GM19324 (cell line): ENCODE results near the gene LRRC55.
"Not testable (repeated sequence)": the region's sequence is repeated elsewhere in the genome, so short reads cannot be mapped to it uniquely, and the experiment has no call there.

Experiments used
- ATAC-seq: cut with Tn5 transposase; IDR thresholded peaks from one replicate; pipeline ENCODE4 v1.9.1; 2021; ENCODE audit warnings: mild to moderate bottlenecking, moderate library complexity; ENCODE audit not compliant: unreplicated experiment, low FRiP score

The LRRC55 gene

DNA sequence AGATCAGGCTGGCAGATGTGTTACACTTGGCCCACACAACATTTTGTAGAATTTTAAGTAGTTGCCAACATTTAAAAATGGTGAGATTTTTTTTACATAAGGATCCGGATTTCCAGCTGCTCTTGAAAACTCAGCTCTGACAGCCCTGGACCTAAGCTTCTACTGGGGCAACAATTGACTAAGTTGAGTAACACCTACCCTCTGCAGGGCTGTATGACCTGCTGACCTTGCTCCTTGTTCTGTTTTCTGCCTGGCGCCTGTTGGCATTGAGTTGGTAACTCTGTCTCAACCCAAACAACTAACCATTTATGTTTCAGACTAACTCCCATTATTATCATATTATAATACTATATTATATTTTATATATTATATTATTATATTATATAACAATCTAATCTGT lies 21.1 kb upstream of the LRRC55 start:
- ATAC-seq = no peak

DNA sequence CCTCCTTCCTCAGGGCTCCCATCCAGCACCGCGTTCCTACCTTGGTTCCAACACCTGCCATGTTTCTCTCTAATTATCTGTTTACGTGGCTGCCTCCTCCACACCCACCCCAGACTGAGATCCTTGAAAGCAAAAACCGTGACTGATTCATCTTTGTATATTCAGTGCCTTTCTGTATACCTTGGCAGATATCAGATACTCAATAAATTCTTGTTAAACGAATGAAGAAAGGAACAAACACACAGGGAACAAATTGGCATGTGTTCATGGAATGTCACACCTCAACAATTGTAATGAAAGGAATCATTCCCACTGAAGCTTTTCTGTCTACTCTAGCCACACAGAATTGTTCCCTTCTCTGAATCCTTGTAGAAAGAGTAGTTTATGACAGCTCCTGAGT lies 20.4 kb upstream of the LRRC55 start:
- no peak for ATAC-seq

DNA sequence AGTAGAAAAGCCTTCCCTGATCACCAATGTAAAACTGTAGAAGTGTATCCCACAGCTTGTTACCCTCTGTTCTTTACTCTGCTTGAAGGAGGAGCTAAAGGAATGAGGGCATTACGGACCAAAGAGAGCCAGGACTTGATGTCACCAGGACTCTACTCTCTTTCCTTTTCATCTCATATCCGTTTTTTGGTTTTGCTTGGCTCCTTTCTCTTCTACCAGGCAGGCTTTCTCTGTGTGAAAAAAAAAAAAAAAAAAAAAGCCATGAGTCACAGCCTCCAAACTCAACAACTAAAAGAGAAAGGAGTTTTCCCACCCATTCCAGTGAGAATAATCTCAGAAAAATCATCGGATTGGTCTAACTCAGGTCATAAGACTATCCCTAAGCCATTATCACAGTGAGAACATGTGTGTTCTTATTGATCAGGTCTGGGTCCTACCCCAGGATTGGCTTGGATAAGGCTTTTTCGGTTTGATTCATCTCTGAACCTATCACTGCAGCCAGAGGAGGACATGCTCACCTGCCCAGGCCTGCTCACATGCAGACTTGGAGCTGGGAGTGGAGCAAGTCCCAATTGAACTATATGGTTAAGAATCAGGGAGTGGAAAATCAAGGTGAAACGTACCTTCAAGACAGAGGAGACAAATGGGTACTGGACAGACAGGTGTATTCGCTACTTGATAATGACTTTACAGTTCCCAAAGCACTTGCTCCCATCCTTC lies 19.4 kb upstream of the LRRC55 start:
- no peak for ATAC-seq

DNA sequence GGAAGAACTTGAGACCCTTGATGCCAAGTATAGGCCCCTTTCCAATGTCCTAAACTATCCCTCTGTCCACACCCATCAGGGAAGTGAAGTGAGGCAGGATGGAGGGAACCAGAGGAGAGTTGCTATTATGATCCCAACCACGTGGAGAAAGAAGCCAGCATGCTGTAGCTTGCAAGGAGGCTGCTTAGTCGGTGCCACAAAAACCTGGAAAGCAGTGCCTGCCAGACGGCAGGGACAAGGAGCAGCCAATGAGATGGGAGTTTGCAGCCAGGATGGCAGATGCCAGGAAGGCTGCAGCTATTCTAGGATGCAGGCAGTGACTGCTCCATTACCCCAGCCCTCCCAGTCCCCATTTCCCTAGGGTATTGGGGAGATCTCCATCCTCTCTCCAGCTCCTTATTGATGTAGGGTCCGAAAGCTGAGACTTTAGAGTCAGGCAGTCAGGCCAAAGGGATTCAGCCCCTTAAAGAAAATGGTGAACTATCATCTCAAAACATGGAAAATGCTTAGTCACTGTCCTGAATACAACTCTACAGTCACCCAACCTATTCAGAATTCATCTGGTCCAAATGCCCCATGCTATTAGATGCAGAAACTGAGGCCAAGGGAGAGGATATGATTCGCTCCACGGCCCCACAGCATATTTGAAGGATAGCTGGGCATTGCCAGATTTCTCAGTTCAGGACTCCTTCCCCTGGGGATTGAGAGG lies 18.4 kb upstream of the LRRC55 start:
- ATAC-seq = no peak

DNA sequence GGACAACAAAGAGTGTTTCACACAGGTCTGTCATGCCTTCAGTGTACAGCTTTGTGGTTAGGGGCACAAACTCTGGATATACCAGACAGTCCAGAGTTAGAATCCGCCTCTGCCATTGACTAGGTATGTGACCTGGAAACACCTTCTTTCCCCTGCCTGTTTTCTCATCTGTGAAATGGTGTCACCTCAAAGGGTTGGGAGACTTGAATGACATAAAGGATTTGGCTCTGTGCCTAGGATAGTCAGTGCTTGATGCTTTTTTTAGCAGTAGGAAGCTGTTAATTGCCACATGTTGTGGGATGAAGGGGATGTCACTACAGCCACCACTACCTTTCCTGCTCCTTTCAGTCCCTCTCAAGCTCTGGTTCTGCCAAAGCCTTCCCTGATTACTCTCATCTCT lies 17.4 kb upstream of the LRRC55 start:
- no peak for ATAC-seq

DNA sequence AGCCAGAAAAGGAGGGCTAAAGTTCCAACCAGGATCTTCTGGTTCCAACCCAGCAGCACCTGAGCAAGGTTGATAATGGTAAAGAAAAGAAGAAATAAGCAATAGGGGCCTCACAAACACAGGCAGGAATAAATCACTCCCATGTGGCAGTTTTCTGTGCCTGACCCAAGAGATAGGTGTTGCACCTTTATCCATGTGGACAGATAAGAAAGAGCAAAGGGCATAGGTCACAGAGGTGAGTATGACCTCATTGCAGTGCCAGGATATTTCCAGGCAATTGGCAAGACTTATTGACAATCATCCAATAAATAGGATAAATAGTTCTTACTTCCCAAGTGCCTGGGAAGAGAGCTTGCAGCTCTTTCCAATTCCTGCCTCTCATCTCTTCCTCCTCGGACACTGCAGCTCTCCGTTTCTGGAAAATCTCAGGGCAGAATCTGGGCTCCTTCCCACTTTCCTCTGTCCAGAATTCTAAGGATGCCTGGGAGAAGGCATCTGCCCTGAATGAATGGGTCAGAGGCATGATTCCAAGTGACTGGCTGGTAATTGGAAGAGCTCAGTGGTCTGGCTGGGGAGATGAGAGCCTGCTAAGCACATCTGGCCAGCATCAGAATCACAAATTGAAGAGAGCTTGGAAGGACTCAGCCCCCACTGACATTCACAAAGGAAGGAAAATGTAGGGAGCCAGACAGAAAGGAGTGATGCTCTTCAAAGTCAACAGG lies 14.5 kb upstream of the LRRC55 start:
- no peak for ATAC-seq

DNA sequence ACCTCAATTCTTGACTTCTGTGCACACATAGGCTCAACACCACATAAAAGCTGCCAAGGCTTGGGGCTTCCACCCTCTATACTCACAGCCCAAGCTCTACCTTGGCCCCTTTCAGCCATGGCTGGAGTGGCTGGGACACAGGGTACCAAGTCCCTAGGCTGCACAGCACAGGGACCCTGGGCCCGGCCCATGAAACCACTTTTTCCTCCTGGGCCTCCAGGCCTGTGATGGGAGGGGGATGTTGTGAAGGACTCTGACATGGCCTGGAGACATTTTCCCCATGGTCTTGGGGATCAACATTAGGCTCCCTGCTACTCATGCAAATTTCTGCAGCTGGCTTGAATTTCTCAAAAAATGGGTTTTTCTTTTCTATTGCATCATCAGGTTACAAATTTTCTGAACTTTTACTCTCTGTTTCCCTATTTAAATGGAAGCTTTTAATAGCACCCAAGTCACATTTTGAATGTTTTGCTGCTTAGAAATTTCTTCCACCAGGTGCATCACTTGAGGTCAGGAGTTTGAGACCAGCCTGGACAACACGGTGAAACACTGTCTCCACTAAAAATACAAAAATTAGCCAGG lies 11.9 kb upstream of the LRRC55 start:
- ATAC-seq = not testable (repeated sequence)

DNA sequence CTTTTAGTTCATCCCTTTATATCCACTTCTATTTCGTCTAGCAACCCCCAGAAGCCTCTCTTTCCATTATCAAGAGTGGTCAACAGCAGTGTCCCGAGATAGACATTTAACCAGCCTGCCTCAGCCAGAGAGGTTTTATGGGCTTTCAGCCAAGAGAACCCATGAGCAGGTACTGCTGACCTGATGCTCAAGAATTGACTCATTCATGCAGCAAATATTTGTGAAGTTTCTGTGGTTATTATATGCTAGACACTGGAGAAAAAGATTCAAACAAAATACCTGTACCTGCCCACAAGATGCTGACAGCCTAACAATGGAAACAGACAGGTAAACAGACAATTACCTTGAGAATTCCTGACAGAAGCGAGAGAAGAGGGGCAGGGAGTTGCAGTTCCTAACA lies 9.7 kb upstream of the LRRC55 start:
- ATAC-seq = no peak

DNA sequence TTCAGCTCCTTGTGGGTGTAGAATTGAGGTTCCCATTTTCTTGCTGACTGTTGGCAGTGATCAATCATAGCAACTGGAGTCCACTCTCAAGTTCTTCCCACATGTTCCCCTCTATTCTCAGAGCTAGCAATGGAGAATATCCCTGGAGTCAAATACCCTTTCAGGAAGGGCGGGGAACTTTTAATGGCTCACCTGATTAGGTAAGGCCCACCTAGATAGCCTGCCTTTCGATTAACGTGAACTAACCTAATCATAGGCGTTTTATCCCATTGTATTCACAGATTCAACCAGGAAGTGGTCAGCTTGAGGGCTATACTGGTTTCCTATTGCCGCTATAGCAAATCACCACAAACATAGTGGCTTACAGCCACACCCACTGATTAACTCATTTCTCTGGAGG lies 7.1 kb upstream of the LRRC55 start:
- ATAC-seq = no peak

DNA sequence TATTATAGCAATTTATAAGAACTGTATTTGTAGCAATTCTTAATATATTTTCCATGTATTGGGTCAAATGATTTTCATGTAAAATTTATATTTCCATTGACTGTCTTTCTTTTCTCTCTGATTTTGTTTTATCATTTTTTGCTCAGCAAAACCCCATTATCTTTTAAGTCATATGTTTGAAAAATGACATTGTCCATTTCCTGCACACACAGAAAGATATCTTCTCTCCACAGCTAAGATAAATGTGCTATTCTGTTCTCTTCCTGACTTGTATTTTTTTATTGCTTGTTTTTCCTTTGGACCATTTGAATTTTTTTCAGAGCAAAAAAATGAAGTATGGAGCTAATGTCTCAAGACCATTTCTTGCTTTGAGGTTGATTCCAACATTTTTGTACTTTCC lies 6.3 kb upstream of the LRRC55 start:
- no peak for ATAC-seq

DNA sequence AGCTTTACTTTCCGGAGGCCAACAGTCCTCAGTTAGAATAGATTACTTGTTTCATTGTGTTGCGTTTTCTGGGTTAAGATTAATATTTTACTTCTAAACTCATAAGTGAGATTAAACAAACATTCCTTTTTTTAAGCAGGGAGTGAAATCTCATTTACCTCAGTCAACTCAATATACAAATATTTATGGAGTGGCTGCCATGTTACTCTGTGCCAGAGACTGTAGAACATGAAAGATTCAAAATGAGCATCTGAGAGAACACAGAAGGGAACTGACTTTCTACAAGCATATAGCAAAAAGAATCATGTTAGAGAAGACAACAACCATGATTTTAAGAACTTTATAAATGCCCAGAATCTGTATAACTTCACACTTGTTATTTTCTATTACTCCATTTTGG lies 3.4 kb upstream of the LRRC55 start:
- ATAC-seq = no peak

DNA sequence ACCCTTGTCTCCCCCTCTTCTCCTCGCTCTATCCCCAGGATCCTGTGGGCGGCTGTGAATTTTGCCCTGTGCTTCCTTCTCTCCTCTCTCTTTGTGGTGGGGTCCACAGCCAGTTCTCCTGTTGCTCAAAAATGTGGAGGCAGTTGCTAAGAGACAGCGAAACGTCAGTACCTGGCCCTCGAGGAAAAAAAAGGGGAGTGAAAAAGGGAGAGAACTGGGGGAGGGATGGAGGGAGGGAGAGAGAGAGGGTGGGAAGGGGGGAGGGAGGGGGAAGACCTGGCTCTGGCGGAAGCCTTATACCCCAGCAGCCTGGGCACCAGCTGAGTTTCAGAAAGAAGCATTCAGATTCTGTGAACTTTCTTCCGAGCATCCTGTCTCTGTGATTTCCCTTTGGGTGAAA lies 2.1 kb upstream of the LRRC55 start:
- ATAC-seq = no peak

DNA sequence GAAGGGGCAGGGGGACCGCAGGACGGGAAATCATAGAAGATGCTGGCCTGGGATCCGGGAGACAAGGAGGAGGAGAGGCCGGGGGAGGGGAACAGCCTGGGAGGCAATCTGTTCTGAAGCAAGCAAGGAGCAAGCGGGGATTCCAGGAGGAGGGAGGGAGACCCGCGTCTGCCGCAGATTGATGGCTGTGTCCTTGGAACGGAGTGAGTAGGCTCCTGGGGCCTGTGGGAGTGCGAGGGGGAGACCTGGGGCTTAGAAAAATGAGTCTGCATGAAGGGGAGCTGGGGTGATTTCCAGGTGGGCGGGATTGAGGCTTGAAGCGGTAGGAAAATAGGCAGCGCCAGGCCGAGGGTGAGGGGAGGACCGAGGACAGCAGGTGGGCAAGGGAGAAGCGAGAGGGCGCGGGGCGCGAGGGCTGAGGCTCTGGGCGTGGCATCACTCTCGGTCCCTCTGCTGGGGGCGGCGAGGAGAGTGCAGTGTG lies 1.6 kb upstream of the LRRC55 start:
- no peak for ATAC-seq

DNA sequence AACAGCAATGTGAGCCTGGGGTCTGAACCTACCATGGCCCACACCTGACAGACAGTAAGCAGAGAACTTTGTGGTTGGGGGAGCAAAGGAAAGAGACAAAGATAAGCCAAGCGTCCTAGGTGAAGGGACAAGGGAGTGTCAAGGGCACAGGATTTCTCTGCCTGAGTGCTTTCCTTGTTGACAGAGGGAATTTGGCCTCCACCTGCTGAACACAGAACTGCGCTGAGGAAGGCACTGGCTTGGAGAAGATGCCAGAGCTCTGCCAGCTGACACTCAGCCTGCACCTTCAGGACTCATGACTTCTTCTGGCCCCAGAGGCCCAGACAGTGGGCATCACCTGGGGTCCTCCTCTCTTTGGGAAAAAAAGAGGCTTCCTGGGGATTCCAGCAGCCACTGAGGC lies 789 bp upstream of the LRRC55 start:
- ATAC-seq = no peak

DNA sequence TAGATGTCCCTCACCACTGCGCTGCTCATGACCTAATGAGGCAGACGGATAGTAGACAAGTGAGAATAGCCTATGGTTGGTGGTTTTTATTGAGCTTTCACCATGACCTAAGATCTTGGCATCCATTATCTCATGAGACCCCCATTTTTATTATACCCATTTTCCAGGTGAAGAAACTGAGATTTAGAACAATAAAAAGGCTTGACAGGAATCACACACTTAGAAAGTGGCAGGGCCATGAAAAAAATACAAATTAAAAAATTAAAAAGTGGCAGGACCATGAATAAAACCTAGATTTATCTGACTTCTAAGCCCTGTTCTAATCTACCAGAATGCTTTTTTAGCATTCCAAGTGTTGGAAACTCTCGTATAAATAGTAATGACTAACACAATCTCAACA lies 1.1 kb downstream of the LRRC55 start:
- no peak for ATAC-seq

DNA sequence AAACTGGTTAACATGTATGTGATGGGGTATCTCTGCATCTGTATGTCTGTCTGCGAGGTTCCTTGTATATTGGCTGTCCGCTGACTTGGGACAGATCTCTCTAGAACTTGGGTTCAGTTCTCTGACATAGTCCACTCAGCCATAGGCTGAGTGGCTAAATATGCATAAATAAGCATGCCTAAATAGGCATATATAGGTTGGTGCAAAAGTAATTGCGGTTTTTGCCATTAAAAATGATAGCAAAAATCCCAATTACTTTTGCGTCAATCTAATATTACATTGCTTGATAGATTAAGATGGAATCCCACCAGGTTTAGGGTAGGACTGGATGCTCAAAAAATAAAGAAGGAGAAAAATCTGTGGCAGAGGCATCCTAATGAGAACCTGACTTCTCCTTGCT lies 8.8 kb downstream of the LRRC55 start:
- no peak for ATAC-seq

DNA sequence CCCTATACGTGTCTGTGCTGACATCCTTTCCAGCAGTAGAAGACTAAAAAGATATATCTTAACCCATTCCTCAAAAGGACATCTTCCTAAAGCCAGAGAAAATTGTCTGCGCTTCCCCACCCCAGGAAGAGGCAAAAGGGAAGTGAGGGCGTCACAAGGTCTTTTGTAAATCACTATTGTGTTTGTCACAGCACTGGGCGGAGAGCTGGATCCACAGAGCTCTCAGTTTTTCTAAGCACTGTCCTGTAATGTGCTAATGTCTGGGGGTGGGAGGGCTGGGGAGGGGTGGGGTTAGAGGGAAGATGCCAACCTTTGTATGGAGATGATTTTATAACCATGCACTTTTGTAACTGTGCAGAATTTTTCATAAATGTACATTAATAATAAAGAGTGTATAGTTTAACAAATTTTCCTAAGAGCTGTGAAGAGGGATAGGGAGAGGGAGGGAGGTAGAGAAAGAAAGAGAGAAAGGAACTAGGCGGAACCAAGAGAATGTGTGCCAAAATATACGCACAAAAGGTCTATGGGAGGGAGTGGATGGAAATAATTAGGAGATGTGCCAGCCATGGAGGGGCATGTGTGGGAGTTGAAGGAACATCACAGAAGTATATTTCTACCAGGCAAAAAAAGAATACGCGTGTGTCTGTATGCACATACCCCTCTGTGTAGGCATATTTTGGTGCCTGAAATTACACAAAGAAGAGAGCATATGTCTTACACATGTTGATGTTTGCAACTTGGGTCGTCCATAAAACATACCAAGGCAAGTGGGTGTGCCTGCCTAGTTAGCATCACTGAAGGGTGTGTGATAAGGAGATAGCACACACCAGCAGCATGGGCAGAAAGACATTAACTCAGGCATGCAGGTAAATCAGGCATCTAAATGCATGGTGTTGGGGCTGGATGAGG lies 9.8 kb downstream of the LRRC55 start:
- no peak for ATAC-seq

DNA sequence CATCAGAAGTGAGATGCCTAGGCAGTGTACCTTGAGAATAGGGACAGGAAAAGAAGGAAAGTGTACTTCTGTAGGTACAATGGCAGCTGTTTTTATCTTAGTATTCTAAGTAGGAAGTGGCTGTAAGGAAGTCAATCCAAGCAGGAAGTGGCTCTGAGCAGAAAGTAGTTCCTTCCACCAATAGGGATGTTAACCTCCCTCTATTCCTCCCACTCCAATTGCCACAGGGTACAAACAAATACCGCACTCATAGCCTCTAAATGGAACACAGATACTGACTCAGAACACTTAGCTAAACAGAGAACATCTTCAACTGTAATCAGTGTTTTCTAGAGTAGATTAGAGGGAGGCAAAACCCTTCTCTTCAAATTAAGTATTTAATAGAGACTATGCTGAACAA lies 10.6 kb downstream of the LRRC55 start:
- ATAC-seq = no peak

DNA sequence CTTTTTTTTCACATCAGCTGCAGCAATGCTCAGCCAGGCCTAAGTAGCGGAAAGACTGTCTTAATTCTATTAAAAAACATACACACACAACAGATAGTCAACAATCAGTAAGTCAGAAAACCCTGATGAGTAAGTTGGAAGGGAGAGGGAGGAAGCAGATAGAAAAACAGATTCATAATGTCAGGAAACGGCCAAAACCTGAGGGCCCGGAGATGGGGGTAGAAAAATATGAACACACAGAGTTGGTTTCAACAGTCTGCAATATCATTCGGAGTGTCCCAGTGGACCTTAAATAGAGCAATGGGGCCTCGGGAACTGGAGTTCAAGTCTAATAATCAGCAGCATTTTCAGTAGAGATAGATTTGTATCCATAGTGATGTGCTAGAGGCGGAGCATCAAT lies 14.8 kb downstream of the LRRC55 start:
- ATAC-seq = no peak

DNA sequence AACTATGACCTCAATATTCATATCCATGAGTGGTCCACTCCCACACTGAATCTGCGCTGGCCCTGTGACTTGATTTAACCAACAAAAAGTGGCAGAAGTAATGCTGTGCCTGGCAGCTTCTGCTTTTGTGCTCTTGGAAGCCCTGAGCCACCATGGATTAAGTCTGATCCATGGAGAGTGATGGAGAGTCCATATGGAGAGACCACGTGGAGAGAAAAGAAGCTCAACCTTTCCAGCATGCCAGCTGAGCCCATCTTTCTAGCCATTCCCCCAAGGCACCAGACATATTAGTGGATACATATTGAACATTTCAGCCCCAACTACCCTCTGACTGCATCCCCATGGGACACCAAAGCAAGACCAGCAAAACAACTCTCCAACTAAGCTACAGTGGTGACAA lies 16.0 kb downstream of the LRRC55 start:
- ATAC-seq = no peak
